ENCODE measurements around the gene SWSAP1.
A peak's percentile ranks its signal among the peaks of the same experiment; 100 is the strongest.
"Not testable (repeated sequence)": the region's sequence is repeated elsewhere in the genome, so short reads cannot be mapped to it uniquely, and the experiment has no call there.

Gene SWSAP1

GRCh38 chr19:11379269-11379845 lies 4.9 kb downstream of the SWSAP1 start:
- H3K9me3 ChIP-seq (ENCODE audit: control insufficient read depth, insufficient read depth, low read length); H3K36me3 ChIP-seq (ENCODE audit: control insufficient read depth, insufficient read depth, low read length); H3K4me3 ChIP-seq (ENCODE audit: low read length); H3K27me3 ChIP-seq (ENCODE audit: control insufficient read depth, insufficient read depth, low read length); DNase-seq (ENCODE audit: low read depth, low spot score); H3K4me1 ChIP-seq (ENCODE audit: control insufficient read depth, insufficient read depth, low read length); H3K27ac ChIP-seq (ENCODE audit: low read length): not testable (repeated sequence)
- no CpG with 5 or more reads among the region's 14 CpGs for WGBS (ENCODE audit: insufficient coverage, insufficient read length)

DNA sequence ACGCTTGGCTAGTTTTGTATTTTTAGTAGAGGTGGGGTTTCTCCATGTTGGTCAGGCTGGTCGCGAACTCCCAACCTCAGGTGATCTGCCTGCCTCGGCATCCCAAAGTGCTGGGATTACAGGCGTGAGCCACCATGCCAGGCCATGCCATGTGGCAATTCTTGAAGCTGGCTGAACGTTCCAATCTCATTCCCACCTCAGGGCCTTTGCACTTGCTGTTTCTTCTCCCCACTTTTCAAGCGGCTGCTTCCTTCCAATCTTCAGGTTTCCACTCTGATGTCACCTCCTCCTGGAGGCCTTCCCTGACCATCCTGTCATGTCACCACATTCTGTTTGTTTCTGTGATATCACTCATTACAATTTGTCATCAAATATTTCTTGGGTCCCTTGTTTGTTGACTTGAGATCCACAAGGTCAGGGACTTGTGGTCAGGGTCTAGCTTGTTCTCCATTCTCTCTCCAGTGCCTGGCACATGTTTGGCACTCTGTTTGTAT lies 5.4 kb downstream of the SWSAP1 start:
- no peak overlapping the region for H3K27ac ChIP-seq (ENCODE audit: low read length)
- no peak for DNase-seq (ENCODE audit: low read depth, low spot score)
- H3K36me3 ChIP-seq (ENCODE audit: control insufficient read depth, insufficient read depth, low read length), result no peaks in the 10 kb centered on the region
- H3K27me3 ChIP-seq (ENCODE audit: control insufficient read depth, insufficient read depth, low read length), result no peaks in the 10 kb centered on the region
- no CpG with 5 or more reads among the region's 7 CpGs for whole genome bisulfite sequencing (ENCODE audit: insufficient coverage, insufficient read length)
- H3K4me1 ChIP-seq (ENCODE audit: control insufficient read depth, insufficient read depth, low read length), result peaks cover 3% of the 10 kb centered on the region
- H3K9me3 ChIP-seq (ENCODE audit: control insufficient read depth, insufficient read depth, low read length), result no peaks in the 10 kb centered on the region
- H3K4me3 ChIP-seq (ENCODE audit: low read length), result no peak overlapping the region

- Histone ChIP-seq H3K4me1 (ENCODE audit: control insufficient read depth, insufficient read depth, low read length) (no peaks in the 10 kb centered on the region; the same call in 1 of the 2 replicates), H3K27ac (ENCODE audit: low read length) (no peak overlapping the region)
- DNase-seq (ENCODE audit: low read depth, low spot score), result peak; percentile 95
These were observed 6.4 kb downstream of the SWSAP1 start for GRCh38 chr19:11380653-11381537.

GRCh38 chr19:11382898-11383705 lies 8.6 kb downstream of the SWSAP1 start:
- WGBS (ENCODE audit: insufficient coverage, insufficient read length), result no CpG with 5 or more reads among the region's 65 CpGs
- H3K4me1 ChIP-seq (ENCODE audit: control insufficient read depth, insufficient read depth, low read length), result no peaks in the 10 kb centered on the region; the same call in 1 of the 2 replicates
- H3K27me3 ChIP-seq (ENCODE audit: control insufficient read depth, insufficient read depth, low read length), result no peaks in the 10 kb centered on the region
- no peak for DNase-seq (ENCODE audit: low read depth, low spot score)
- no peak overlapping the region for H3K27ac ChIP-seq (ENCODE audit: low read length)
- no peaks in the 10 kb centered on the region for H3K9me3 ChIP-seq (ENCODE audit: control insufficient read depth, insufficient read depth, low read length)
- H3K36me3 ChIP-seq (ENCODE audit: control insufficient read depth, insufficient read depth, low read length), result no peaks in the 10 kb centered on the region
- peak overlapping the region; percentile 69; the same call in 1 of the 2 replicates for H3K4me3 ChIP-seq (ENCODE audit: low read length)

More at GRCh38 chr19:11380653-11381537, 6.4 kb downstream of the SWSAP1 start:
- Histone ChIP-seq H3K4me3 (ENCODE audit: low read length) (peak overlapping the region; percentile 63; the same call in 1 of the 2 replicates), H3K27me3 (ENCODE audit: control insufficient read depth, insufficient read depth, low read length) (no peaks in the 10 kb centered on the region), H3K36me3 (ENCODE audit: control insufficient read depth, insufficient read depth, low read length) (no peaks in the 10 kb centered on the region), H3K9me3 (ENCODE audit: control insufficient read depth, insufficient read depth, low read length) (no peaks in the 10 kb centered on the region)
- whole genome bisulfite sequencing (ENCODE audit: insufficient coverage, insufficient read length), result no CpG with 5 or more reads among the region's 54 CpGs

GRCh38 chr19:11383706-11384048 lies 9.2 kb downstream of the SWSAP1 start:
- Histone ChIP-seq H3K9me3 (ENCODE audit: control insufficient read depth, insufficient read depth, low read length) (no peaks in the 10 kb centered on the region), H3K4me3 (ENCODE audit: low read length) (peak overlapping the region; percentile 69), H3K36me3 (ENCODE audit: control insufficient read depth, insufficient read depth, low read length) (no peaks in the 10 kb centered on the region), H3K27ac (ENCODE audit: low read length) (no peak overlapping the region), H3K4me1 (ENCODE audit: control insufficient read depth, insufficient read depth, low read length) (no peaks in the 10 kb centered on the region; the same call in 1 of the 2 replicates), H3K27me3 (ENCODE audit: control insufficient read depth, insufficient read depth, low read length) (no peaks in the 10 kb centered on the region)
- DNase-seq (ENCODE audit: low read depth, low spot score), result no peak
- WGBS (ENCODE audit: insufficient coverage, insufficient read length), result no CpG with 5 or more reads among the region's 9 CpGs

DNA sequence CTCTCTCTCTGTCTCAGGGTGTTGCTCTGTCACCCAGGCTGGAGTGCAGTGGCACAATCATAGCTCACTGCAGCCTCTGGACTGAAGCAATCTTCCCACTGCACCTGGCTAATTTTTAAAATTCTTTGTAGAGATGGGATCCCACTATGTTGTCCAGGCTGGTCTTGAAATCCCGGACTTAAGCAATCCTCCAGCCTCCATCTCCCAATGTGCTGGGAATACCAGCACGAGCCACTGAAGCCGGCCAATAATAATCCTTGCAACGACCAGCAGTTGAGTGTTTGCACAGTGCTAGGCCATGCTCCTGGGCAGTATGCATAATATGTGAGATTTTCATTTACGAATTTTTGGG lies 10.3 kb downstream of the SWSAP1 start:
- Histone ChIP-seq H3K4me1 (ENCODE audit: control insufficient read depth, insufficient read depth, low read length) (no peaks in the 10 kb centered on the region; the same call in 1 of the 2 replicates), H3K27ac (ENCODE audit: low read length) (no peak overlapping the region), H3K36me3 (ENCODE audit: control insufficient read depth, insufficient read depth, low read length) (no peaks in the 10 kb centered on the region), H3K4me3 (ENCODE audit: low read length) (no peak overlapping the region), H3K9me3 (ENCODE audit: control insufficient read depth, insufficient read depth, low read length) (no peaks in the 10 kb centered on the region), H3K27me3 (ENCODE audit: control insufficient read depth, insufficient read depth, low read length) (no peaks in the 10 kb centered on the region)
- no CpG with 5 or more reads among the region's 5 CpGs for WGBS (ENCODE audit: insufficient coverage, insufficient read length)
- no peak for DNase-seq (ENCODE audit: low read depth, low spot score)

DNA sequence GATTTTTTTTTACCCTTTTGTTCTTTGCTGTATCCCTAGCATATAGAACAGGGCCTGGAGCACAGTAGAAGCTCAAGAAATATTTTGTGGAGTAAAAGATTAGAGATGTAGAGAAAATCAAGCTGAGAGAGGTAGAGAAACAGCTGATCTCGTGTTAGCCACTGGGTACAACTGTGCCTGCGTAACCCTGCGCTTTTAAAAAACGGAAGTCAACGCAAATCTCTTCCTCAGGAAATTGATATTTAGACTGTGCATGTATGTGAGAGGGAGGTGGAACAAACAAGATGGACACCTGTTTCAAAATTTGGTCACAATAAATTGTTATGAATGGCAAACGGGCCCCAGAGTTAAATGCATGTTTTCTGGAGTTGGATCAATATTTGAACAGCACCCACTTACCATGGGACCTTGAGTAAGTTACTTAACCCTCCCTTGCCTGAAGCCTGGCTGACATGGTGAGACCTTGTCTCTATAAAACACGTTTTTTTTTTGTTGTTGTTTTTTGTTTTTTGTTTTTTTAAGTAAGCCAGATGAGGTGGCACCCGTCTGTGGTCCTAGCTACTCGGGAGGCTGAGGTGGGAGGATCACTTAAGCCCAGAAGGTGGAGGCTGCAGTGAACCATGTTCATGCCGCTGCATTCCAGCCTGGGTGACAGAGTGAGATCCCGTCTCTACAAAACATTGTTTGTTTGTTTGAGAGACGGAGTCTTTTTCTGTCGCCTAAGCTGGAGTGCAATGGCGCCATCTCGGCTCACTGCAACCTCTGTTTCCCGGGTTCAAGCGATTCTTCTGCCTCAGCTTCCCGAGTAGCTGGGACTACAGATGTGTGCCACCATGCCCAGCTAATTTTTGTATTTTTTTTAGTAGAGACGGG lies 12.9 kb downstream of the SWSAP1 start:
- no peaks in the 10 kb centered on the region for H3K4me1 ChIP-seq (ENCODE audit: control insufficient read depth, insufficient read depth, low read length)
- H3K4me3 ChIP-seq (ENCODE audit: low read length), result no peak overlapping the region
- no peaks in the 10 kb centered on the region for H3K36me3 ChIP-seq (ENCODE audit: control insufficient read depth, insufficient read depth, low read length)
- H3K9me3 ChIP-seq (ENCODE audit: control insufficient read depth, insufficient read depth, low read length), result no peaks in the 10 kb centered on the region
- DNase-seq (ENCODE audit: low read depth, low spot score), result no peak
- no peak overlapping the region for H3K27ac ChIP-seq (ENCODE audit: low read length)
- no CpG with 5 or more reads among the region's 19 CpGs for WGBS (ENCODE audit: insufficient coverage, insufficient read length)
- H3K27me3 ChIP-seq (ENCODE audit: control insufficient read depth, insufficient read depth, low read length), result no peaks in the 10 kb centered on the region

DNA sequence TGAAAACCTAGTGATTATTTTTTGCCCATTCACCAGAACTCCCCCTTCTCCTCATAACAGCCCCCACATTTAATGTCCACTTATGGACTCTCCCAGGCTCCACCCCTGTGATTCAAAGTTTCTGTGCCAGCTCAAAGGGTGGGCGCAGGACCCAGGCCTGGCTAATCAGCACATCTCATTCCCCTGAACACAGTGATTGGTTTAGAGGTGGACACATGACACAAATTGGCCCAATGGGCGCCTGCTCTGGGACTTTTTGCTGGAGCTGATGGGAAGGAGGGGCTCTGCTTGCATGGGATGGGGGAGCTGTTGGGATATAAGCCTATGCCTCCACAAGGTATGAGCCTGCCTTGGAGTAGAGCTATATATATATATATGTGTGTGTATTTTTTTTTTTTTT lies 15.9 kb downstream of the SWSAP1 start:
- no peak for DNase-seq (ENCODE audit: low read depth, low spot score)
- no peaks in the 10 kb centered on the region for H3K4me1 ChIP-seq (ENCODE audit: control insufficient read depth, insufficient read depth, low read length)
- H3K9me3 ChIP-seq (ENCODE audit: control insufficient read depth, insufficient read depth, low read length), result no peaks in the 10 kb centered on the region
- H3K4me3 ChIP-seq (ENCODE audit: low read length), result no peak overlapping the region
- WGBS (ENCODE audit: insufficient coverage, insufficient read length), result no CpG with 5 or more reads among the region's 2 CpGs
- H3K27ac ChIP-seq (ENCODE audit: low read length), result no peak overlapping the region
- H3K27me3 ChIP-seq (ENCODE audit: control insufficient read depth, insufficient read depth, low read length), result no peaks in the 10 kb centered on the region
- H3K36me3 ChIP-seq (ENCODE audit: control insufficient read depth, insufficient read depth, low read length), result no peaks in the 10 kb centered on the region; the same call in 1 of the 2 replicates

DNA sequence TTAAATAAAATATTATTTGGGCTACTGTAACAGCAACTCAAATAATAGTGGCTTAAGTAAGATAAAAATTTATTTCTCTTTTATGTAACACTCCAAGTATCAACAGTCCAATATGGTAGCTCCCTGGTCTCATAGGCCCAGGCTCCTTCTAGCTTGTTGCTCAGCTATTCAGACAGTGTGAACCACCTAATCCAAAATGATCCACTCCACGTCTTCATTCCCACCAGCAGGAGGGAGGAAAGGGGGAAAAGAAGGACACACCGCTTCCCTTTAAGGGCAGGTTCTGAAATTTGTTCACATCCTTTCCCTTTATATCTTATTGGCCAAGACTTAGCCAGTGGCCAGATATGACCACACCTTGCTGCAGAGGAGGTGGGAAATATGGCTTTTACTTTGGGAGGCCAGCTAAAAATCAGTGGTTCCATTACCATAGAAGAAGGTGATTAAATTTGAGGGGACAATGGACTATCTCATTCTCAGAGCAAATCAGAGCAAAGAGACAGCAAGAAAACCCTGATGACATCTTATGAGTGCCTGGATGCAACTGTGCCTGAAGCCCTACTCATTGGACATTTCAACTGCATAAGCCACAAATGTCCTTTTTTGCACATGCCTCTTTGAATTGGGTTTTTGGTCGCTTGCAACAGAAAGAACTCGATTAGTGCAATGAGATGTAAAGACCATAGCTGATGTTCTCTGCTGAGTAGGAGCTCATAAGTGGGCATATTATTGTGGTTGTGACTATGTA lies 16.6 kb downstream of the SWSAP1 start:
- no peak overlapping the region for H3K4me3 ChIP-seq (ENCODE audit: low read length)
- no peaks in the 10 kb centered on the region for H3K27me3 ChIP-seq (ENCODE audit: control insufficient read depth, insufficient read depth, low read length)
- H3K4me1 ChIP-seq (ENCODE audit: control insufficient read depth, insufficient read depth, low read length), result no peaks in the 10 kb centered on the region
- no peaks in the 10 kb centered on the region for H3K9me3 ChIP-seq (ENCODE audit: control insufficient read depth, insufficient read depth, low read length)
- DNase-seq (ENCODE audit: low read depth, low spot score), result no peak
- no CpG with 5 or more reads among the region's 4 CpGs for WGBS (ENCODE audit: insufficient coverage, insufficient read length)
- H3K27ac ChIP-seq (ENCODE audit: low read length), result no peak overlapping the region
- H3K36me3 ChIP-seq (ENCODE audit: control insufficient read depth, insufficient read depth, low read length), result no peaks in the 10 kb centered on the region; the same call in 1 of the 2 replicates

Measured in iPS DF 6.9 (cell line).